ENCODE data around the gene EIF1AX. TPM values are rescaled to one million over a fixed set of nuclear protein-coding genes. Genes with fewer than 3 reads are reported as not detected.

EIF1AX gene
- total RNA-seq, 4 donors from 2014 or later: 45.2 to 55.0 (median 46.9) TPM

DNA sequence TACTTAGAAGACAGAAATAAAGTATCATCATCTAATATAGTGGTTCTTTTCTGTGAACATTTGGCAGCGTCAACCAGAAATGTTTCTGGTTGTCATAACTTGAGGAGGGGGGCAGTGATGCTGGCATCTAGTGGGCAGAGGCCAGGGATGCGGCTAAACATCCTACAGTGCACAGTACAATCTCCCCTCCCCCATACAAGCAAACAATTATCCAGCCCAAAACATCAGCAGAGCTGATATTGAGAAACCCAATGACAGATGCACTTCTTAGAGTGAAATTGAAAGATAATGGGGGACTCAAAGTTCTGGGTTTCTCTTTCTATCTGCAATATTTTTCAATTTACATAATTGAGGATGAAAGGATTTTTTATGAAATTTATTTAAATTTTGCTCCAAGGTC, 1.9 kb upstream of the EIF1AX start:
- H3K4me1 ChIP-seq: peaks cover 17 to 33% (median 20%) of the 10 kb centered on the region in 4 donors
- H3K4me3 ChIP-seq: no peak overlapping the region
- TF ChIP-seq EP300 (IDR thresholded peaks at IDR 0.05) (no peak), POLR2A (IDR thresholded peaks at IDR 0.05; ENCODE audit: low read depth) (no peak), POLR2AphosphoS5 (IDR thresholded peaks at IDR 0.05) (no peak)
- TF ChIP-seq, protein P1, sequence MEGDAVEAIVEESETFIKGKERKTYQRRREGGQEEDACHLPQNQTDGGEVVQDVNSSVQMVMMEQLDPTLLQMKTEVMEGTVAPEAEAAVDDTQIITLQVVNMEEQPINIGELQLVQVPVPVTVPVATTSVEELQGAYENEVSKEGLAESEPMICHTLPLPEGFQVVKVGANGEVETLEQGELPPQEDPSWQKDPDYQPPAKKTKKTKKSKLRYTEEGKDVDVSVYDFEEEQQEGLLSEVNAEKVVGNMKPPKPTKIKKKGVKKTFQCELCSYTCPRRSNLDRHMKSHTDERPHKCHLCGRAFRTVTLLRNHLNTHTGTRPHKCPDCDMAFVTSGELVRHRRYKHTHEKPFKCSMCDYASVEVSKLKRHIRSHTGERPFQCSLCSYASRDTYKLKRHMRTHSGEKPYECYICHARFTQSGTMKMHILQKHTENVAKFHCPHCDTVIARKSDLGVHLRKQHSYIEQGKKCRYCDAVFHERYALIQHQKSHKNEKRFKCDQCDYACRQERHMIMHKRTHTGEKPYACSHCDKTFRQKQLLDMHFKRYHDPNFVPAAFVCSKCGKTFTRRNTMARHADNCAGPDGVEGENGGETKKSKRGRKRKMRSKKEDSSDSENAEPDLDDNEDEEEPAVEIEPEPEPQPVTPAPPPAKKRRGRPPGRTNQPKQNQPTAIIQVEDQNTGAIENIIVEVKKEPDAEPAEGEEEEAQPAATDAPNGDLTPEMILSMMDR (IDR thresholded peaks at IDR 0.05): no peak
- intact Hi-C loops (cut with DNase I): loop anchor here (5.0 kb wide), 1 partner anchor 124 kb away; the partner anchor contains the start of gene RPS6KA3
- no peaks in the 10 kb centered on the region for H3K27me3 ChIP-seq
- peak overlapping the region in 1 of 4 donors; percentile 14 for H3K27ac ChIP-seq (replicated peaks in 1 of 4)
- peaks cover 0 to 8% (median 0%) of the 10 kb centered on the region in 4 donors for H3K36me3 ChIP-seq
- 59% methylated on average over 2 of the region's 2 CpGs for WGBS
- DNase-seq (ENCODE audit: extremely low spot score): no peak
- no peaks in the 10 kb centered on the region for H3K9me3 ChIP-seq

DNA sequence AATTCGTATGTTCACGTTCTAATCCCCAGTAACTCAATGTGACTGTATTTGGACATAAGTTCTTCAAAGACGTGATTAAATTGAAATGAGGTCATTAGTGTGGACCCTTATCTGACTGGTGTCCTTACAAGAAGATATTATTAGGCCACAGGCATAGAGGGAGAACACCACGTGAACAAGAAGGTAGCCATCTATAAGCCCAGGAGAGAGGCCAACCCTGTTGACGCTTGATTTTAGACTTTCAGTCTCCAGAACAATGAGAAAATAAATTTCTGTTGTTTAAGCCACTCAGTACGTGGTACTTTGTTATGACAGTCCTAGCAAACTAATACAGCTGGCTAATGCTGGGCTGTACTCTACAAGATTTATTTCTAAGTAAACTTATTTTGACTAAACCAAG, 1.5 kb upstream of the EIF1AX start:
- peaks cover 0 to 12% (median 2%) of the 10 kb centered on the region in 4 donors for H3K36me3 ChIP-seq
- whole genome bisulfite sequencing: 55% methylated on average over 6 of the region's 6 CpGs
- peaks cover 17 to 33% (median 20%) of the 10 kb centered on the region in 4 donors for H3K4me1 ChIP-seq
- no peaks in the 10 kb centered on the region for H3K9me3 ChIP-seq
- no peaks in the 10 kb centered on the region for H3K27me3 ChIP-seq
- no peak overlapping the region for H3K4me3 ChIP-seq
- H3K27ac ChIP-seq (replicated peaks in 1 of 4): peak overlapping the region in 2 of 4 donors; percentile 14 to 93
- no peak for DNase-seq (ENCODE audit: extremely low spot score)
- TF ChIP-seq, protein P1 (IDR thresholded peaks at IDR 0.05): no peak
- TF ChIP-seq POLR2A (IDR thresholded peaks at IDR 0.05; ENCODE audit: low read depth) (no peak), EP300 (IDR thresholded peaks at IDR 0.05) (no peak), POLR2AphosphoS5 (IDR thresholded peaks at IDR 0.05) (no peak)
- intact Hi-C loops (cut with DNase I): loop anchor here (5.0 kb wide), 1 partner anchor 124 kb away; the partner anchor contains the start of gene RPS6KA3

DNA sequence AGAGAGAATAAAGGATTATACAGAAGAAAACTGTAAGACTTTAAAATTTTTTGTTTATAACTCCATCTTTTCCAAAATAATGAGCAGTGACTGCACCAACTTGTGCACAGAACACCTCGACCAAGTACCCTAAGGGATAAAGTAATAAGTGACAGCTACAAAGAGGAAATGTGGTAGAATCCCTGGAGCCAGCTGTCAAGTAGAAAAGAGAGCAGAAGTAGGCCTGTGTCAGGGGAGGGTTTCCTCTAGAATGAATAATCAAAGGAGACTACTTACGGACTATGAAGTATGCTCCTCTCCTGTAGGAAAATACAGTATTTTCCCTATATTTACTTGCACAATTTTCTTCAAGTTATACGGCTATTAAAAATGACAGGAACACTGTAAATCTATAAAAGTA, 1.2 kb downstream of the EIF1AX start:
- intact Hi-C loops (cut with DNase I): loop anchor here (5.0 kb wide), 1 partner anchor 127 kb away; the partner anchor contains the start of gene RPS6KA3
- Histone ChIP-seq H3K9me3 (no peaks in the 10 kb centered on the region), H3K4me3 (peak overlapping the region; percentile 73 to 86 (median 76)), H3K27ac (replicated peaks in 1 of 4) (peak overlapping the region; percentile 90 to 93 (median 92)), H3K36me3 (peaks cover 0 to 38% (median 22%) of the 10 kb centered on the region in 4 donors), H3K27me3 (no peaks in the 10 kb centered on the region), H3K4me1 (peaks cover 18 to 33% (median 22%) of the 10 kb centered on the region in 4 donors)
- no peak for DNase-seq (ENCODE audit: extremely low spot score)
- 24% methylated on average over 3 of the region's 3 CpGs for WGBS
- no peak for TF ChIP-seq EP300 (IDR thresholded peaks at IDR 0.05)
- no peak for TF ChIP-seq POLR2A (IDR thresholded peaks at IDR 0.05; ENCODE audit: low read depth)
- TF ChIP-seq, protein P1 (IDR thresholded peaks at IDR 0.05): no peak
- no peak for TF ChIP-seq POLR2AphosphoS5 (IDR thresholded peaks at IDR 0.05)

DNA sequence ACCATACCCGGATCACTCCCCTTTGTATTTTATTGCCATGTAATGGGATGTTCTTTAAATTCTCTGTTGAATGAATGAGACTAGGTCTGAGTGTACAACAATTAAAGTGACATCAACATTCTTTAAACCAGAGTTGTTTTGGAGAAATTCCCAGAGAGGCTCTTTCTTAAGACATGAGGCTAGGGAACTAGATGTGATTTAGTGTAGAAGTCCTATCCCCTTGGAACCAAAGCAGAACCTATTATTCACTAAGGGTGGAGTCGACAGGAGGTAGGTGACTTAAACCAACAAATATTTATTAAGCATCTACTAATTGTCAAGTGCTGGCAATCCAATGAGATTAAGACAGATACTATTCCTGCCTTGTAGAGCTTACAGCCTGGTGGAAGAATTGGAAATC, 1.7 kb downstream of the EIF1AX start:
- TF ChIP-seq, protein P1 (IDR thresholded peaks at IDR 0.05): no peak
- peak in 1 of 2 donors; percentile 9 for TF ChIP-seq POLR2AphosphoS5 (IDR thresholded peaks at IDR 0.05)
- Histone ChIP-seq H3K36me3 (peaks cover 0 to 43% (median 25%) of the 10 kb centered on the region in 4 donors), H3K9me3 (no peaks in the 10 kb centered on the region), H3K27me3 (no peaks in the 10 kb centered on the region), H3K27ac (replicated peaks in 1 of 4) (peak overlapping the region in 2 of 4 donors; percentile 91 to 93), H3K4me1 (peaks cover 18 to 33% (median 22%) of the 10 kb centered on the region in 4 donors), H3K4me3 (peak overlapping the region; percentile 73 to 86 (median 76))
- 48% methylated on average over 2 of the region's 2 CpGs for WGBS
- DNase-seq (ENCODE audit: extremely low spot score): no peak
- intact Hi-C loops (cut with DNase I): loop anchor here (5.0 kb wide), 1 partner anchor 127 kb away; the partner anchor contains the start of gene RPS6KA3

Measured in esophagus muscularis mucosa (tissue), 4 donors.